ENCODE measurements around the gene SORBS1. TPM values are rescaled to one million over a fixed set of nuclear protein-coding genes. Genes with fewer than 3 reads are reported as not detected.

Gene SORBS1
- total RNA-seq, 1 experiment from 2014 or later: 39.9 TPM

DNA sequence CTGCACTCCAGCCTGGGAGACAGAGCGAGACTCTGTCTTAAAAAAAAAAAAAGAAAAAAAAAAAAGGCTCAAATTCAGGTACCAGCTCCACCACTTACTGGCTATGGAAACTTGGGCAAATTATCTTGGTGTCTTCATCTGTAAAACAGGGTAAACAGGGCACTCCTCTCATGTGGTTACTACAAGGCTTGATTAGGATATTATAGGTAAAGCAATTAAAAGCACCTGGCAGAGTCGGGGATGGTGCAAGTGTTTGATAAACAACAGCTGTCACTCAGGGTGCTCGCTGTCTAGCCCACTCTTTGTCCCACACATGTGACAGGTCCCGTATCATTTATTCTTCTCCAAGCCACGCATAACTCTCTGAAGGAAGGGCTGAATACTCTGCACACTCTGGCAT is 96.9 kb downstream of the SORBS1 start:
- no peaks in the 10 kb centered on the region for H3K9me3 Mint-ChIP-seq
- peaks cover 75% of the 10 kb centered on the region for H3K4me1 Mint-ChIP-seq
- DNase-seq (ENCODE audit: low spot score): no peak
- no peak overlapping the region for H3K4me3 Mint-ChIP-seq
- ChIA-PET CTCF (interaction anchor here (1.0 to 2.5 kb wide), 3 partner anchors 18 to 230 kb away, joined by 3 to 7 read pairs (median 6); partner anchors contain the start of gene TCTN3), POLR2A (no interaction called here)
- peak overlapping the region; percentile 68; the same call in 1 of the 2 replicates for H3K27ac Mint-ChIP-seq
- no peak for TF ChIP-seq ATF3 (CRISPR knock-in tag; conservative IDR thresholded peaks at IDR 0.05)
- TF ChIP-seq NFATC4 (CRISPR knock-in tag; IDR thresholded peaks at IDR 0.05): no peak
- TF ChIP-seq, protein P1, sequence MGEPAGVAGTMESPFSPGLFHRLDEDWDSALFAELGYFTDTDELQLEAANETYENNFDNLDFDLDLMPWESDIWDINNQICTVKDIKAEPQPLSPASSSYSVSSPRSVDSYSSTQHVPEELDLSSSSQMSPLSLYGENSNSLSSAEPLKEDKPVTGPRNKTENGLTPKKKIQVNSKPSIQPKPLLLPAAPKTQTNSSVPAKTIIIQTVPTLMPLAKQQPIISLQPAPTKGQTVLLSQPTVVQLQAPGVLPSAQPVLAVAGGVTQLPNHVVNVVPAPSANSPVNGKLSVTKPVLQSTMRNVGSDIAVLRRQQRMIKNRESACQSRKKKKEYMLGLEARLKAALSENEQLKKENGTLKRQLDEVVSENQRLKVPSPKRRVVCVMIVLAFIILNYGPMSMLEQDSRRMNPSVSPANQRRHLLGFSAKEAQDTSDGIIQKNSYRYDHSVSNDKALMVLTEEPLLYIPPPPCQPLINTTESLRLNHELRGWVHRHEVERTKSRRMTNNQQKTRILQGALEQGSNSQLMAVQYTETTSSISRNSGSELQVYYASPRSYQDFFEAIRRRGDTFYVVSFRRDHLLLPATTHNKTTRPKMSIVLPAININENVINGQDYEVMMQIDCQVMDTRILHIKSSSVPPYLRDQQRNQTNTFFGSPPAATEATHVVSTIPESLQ (CRISPR knock-in tag; IDR thresholded peaks at IDR 0.05): no peak
- TF ChIP-seq TCF7 (CRISPR knock-in tag; IDR thresholded peaks at IDR 0.05; ENCODE audit: low read depth): no peak
- no peak for TF ChIP-seq USF2 (CRISPR knock-in tag; IDR thresholded peaks at IDR 0.05)
- no peak for TF ChIP-seq NR2C2 (CRISPR knock-in tag; IDR thresholded peaks at IDR 0.05)
- TF ChIP-seq NFE2L1 (CRISPR knock-in tag; IDR thresholded peaks at IDR 0.05): no peak
- no peak for TF ChIP-seq ZBTB21 (CRISPR knock-in tag; IDR thresholded peaks at IDR 0.05; ENCODE audit: borderline replicate concordance)
- no peak for TF ChIP-seq ELF4 (CRISPR knock-in tag; IDR thresholded peaks at IDR 0.05; ENCODE audit: low read depth)
- no peak for TF ChIP-seq TP53 (CRISPR knock-in tag; IDR thresholded peaks at IDR 0.05)
- no peak for TF ChIP-seq ZNF423 (CRISPR knock-in tag; IDR thresholded peaks at IDR 0.05)
- TF ChIP-seq, protein P2, sequence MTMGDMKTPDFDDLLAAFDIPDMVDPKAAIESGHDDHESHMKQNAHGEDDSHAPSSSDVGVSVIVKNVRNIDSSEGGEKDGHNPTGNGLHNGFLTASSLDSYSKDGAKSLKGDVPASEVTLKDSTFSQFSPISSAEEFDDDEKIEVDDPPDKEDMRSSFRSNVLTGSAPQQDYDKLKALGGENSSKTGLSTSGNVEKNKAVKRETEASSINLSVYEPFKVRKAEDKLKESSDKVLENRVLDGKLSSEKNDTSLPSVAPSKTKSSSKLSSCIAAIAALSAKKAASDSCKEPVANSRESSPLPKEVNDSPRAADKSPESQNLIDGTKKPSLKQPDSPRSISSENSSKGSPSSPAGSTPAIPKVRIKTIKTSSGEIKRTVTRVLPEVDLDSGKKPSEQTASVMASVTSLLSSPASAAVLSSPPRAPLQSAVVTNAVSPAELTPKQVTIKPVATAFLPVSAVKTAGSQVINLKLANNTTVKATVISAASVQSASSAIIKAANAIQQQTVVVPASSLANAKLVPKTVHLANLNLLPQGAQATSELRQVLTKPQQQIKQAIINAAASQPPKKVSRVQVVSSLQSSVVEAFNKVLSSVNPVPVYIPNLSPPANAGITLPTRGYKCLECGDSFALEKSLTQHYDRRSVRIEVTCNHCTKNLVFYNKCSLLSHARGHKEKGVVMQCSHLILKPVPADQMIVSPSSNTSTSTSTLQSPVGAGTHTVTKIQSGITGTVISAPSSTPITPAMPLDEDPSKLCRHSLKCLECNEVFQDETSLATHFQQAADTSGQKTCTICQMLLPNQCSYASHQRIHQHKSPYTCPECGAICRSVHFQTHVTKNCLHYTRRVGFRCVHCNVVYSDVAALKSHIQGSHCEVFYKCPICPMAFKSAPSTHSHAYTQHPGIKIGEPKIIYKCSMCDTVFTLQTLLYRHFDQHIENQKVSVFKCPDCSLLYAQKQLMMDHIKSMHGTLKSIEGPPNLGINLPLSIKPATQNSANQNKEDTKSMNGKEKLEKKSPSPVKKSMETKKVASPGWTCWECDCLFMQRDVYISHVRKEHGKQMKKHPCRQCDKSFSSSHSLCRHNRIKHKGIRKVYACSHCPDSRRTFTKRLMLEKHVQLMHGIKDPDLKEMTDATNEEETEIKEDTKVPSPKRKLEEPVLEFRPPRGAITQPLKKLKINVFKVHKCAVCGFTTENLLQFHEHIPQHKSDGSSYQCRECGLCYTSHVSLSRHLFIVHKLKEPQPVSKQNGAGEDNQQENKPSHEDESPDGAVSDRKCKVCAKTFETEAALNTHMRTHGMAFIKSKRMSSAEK (CRISPR knock-in tag; IDR thresholded peaks at IDR 0.05; ENCODE audit: borderline replicate concordance): no peak
- no peak for TF ChIP-seq CREM (CRISPR knock-in tag; IDR thresholded peaks at IDR 0.05)
- TF ChIP-seq ZBTB43 (CRISPR knock-in tag; IDR thresholded peaks at IDR 0.05): no peak
- TF ChIP-seq ZNF138 (CRISPR knock-in tag; conservative IDR thresholded peaks at IDR 0.05): no peak
- no peak for TF ChIP-seq PREB (CRISPR knock-in tag; IDR thresholded peaks at IDR 0.05; ENCODE audit: borderline replicate concordance)
- no peak for TF ChIP-seq FOXJ3 (CRISPR knock-in tag; IDR thresholded peaks at IDR 0.05; ENCODE audit: borderline replicate concordance)
- no peak for TF ChIP-seq TEAD4 (CRISPR knock-in tag; IDR thresholded peaks at IDR 0.05)
- TF ChIP-seq ZNF425 (CRISPR knock-in tag; conservative IDR thresholded peaks at IDR 0.05): no peak
- no peak for ATAC-seq
- H3K36me3 Mint-ChIP-seq: no peaks in the 10 kb centered on the region
- H3K27me3 Mint-ChIP-seq (ENCODE audit: low read depth): no peaks in the 10 kb centered on the region

Data from WTC11 (cell line).